GM23338 (cell line): ENCODE measurements around the gene PJA1. TPM values are rescaled to one million over a fixed set of nuclear protein-coding genes. Genes with fewer than 3 reads are reported as not detected.

ENCODE experiments used
- ATAC-seq: fragments of 200-7000 bp; cut with Tn5 transposase; 3 replicates; pipeline ENCODE4 v1.9.1; 2020
- DNase-seq: peaks from one replicate; pipeline ENCODE4 v3.0.0-alpha.2; 2015; ENCODE audit warnings: low spot score
- H2AFZ ChIP-seq: fragments of 200-600 bp; sonication (generic); 2 replicates; pipeline ENCODE4 v1.8.0; 2016; ENCODE audit warnings: antibody characterized with exemption, mild to moderate bottlenecking, moderate library complexity
- H3F3A ChIP-seq: fragments of 200-600 bp; sonication (generic); replicated peaks from 2 replicates; pipeline ENCODE4 v1.8.0; 2017; ENCODE audit warnings: antibody characterized with exemption, mixed run types, low read depth
- H3K27ac ChIP-seq: fragments of 200-600 bp; sonication (generic); 2 replicates; pipeline ENCODE4 v1.6.1; 2016; ENCODE audit warnings: low read depth
- H3K27me3 ChIP-seq: fragments of 200-600 bp; sonication (generic); 2 replicates; pipeline ENCODE4 v1.8.0; 2016; ENCODE audit warnings: mild to moderate bottlenecking, mixed run types, moderate library complexity; ENCODE audit not compliant: insufficient read depth
- H3K36me3 ChIP-seq: fragments of 200-600 bp; sonication (generic); 2 replicates; pipeline ENCODE4 v1.8.0; 2016; ENCODE audit warnings: mild to moderate bottlenecking; ENCODE audit not compliant: insufficient read depth
- H3K4me1 ChIP-seq: fragments of 200-600 bp; sonication (generic); 2 replicates; pipeline ENCODE4 v1.8.0; 2016; ENCODE audit warnings: mild to moderate bottlenecking, moderate library complexity; ENCODE audit not compliant: insufficient read depth
- H3K4me2 ChIP-seq: fragments of 200-600 bp; sonication (generic); 2 replicates; pipeline ENCODE4 v1.7.1; 2017; ENCODE audit warnings: mixed run types
- H3K4me3 ChIP-seq: fragments of 200-600 bp; sonication (generic); 2 replicates; pipeline ENCODE4 v1.6.1; 2016; ENCODE audit warnings: mixed run types
- H3K79me2 ChIP-seq: fragments of 200-600 bp; sonication (generic); replicated peaks from 2 replicates; pipeline ENCODE4 v1.8.0; 2017; ENCODE audit warnings: mild to moderate bottlenecking; ENCODE audit not compliant: insufficient read depth
- H3K9me2 ChIP-seq: fragments of 200-600 bp; sonication (generic); 2 replicates; pipeline ENCODE4 v1.8.0; 2017; ENCODE audit not compliant: insufficient read depth
- H4K20me1 ChIP-seq: fragments of 200-600 bp; sonication (generic); replicated peaks from 2 replicates; pipeline ENCODE4 v1.8.0; 2017; ENCODE audit warnings: mild to moderate bottlenecking; ENCODE audit not compliant: insufficient read depth
- H3K27ac Mint-ChIP-seq: 2 replicates; pipeline ENCODE4 v1.8.0; 2020; ENCODE audit warnings: inconsistent platforms, mild to moderate bottlenecking, moderate library complexity, mixed read lengths
- H3K27me3 Mint-ChIP-seq: 3 replicates; pipeline ENCODE4 v1.8.0; 2022; ENCODE audit warnings: low read depth, mild to moderate bottlenecking, moderate library complexity, mixed read lengths, inconsistent platforms; ENCODE audit not compliant: insufficient read depth, poor library complexity
- H3K36me3 Mint-ChIP-seq: 3 replicates; pipeline ENCODE4 v1.8.0; 2021; ENCODE audit warnings: low read depth, mild to moderate bottlenecking, inconsistent platforms, moderate library complexity, mixed read lengths
- H3K4me1 Mint-ChIP-seq: 3 replicates; pipeline ENCODE4 v1.8.0; 2020; ENCODE audit warnings: mild to moderate bottlenecking, inconsistent platforms, mixed read lengths
- H3K4me3 Mint-ChIP-seq: 3 replicates; pipeline ENCODE4 v1.8.0; 2021; ENCODE audit warnings: moderate library complexity, mild to moderate bottlenecking, inconsistent platforms, mixed read lengths
- H3K9me3 Mint-ChIP-seq: 3 replicates; pipeline ENCODE4 v1.8.0; 2020; ENCODE audit warnings: moderate library complexity, mild to moderate bottlenecking, inconsistent platforms, mixed read lengths
- CREB1 ChIP-seq: fragments of 250-450 bp; sonication (Bioruptor Pico); IDR thresholded peaks from 2 replicates; pipeline ENCODE4 v1.5.0; 2020; ENCODE audit warnings: low read depth, mild to moderate bottlenecking, moderate library complexity
- ETS1 ChIP-seq: IDR thresholded peaks from 2 replicates; pipeline ENCODE4 v1.6.1; 2016; ENCODE audit warnings: antibody characterized with exemption
- EZH2 ChIP-seq: fragments of 200-600 bp; sonication (generic); IDR thresholded peaks from one replicate; pipeline ENCODE4 v1.8.0; 2017; ENCODE audit warnings: antibody characterized with exemption, mild to moderate bottlenecking, low read depth; ENCODE audit not compliant: unreplicated experiment
- EZH2phosphoT487 ChIP-seq: fragments of 200-600 bp; sonication (generic); IDR thresholded peaks from one replicate; pipeline ENCODE4 v1.8.1; 2018; ENCODE audit warnings: antibody characterized with exemption; ENCODE audit not compliant: unreplicated experiment
- JUNB ChIP-seq: IDR thresholded peaks from one replicate; pipeline ENCODE4 v1.6.1; 2016; ENCODE audit warnings: antibody characterized with exemption; ENCODE audit not compliant: unreplicated experiment
- NANOG ChIP-seq: IDR thresholded peaks from 2 replicates; pipeline ENCODE4 v1.6.1; 2016; ENCODE audit warnings: antibody characterized with exemption, borderline replicate concordance
- POLR2AphosphoS5 ChIP-seq: IDR thresholded peaks from 2 replicates; pipeline ENCODE4 v1.6.1; 2016; ENCODE audit warnings: antibody characterized with exemption, low read depth
- REST ChIP-seq: IDR thresholded peaks from one replicate; pipeline ENCODE4 v1.6.1; 2018; ENCODE audit warnings: antibody characterized with exemption; ENCODE audit not compliant: unreplicated experiment
- STAT1 ChIP-seq: IDR thresholded peaks from one replicate; pipeline ENCODE4 v1.6.1; 2016; ENCODE audit warnings: antibody characterized with exemption; ENCODE audit not compliant: unreplicated experiment
- ZNF114 ChIP-seq: fragments of 250-450 bp; sonication (Bioruptor Pico); IDR thresholded peaks from 2 replicates; pipeline ENCODE4 v1.5.0; 2020; ENCODE audit warnings: mild to moderate bottlenecking, moderate library complexity
- ZNF331 ChIP-seq: fragments of 250-450 bp; sonication (Bioruptor Pico); IDR thresholded peaks from 2 replicates; pipeline ENCODE4 v1.5.0; 2020; ENCODE audit warnings: low read depth, mild to moderate bottlenecking, moderate library complexity
- polyA plus RNA-seq: library from polyadenylated mRNA; unstranded; fragments of >200 nt; fragmentation: Nextera tagmentation; extraction: Ambion mirVana; gene quantifications from 2 replicates; pipeline ENCODE4 v1.2.1, GENCODE V29; 2016
- total RNA-seq: library from RNA; depleted of rRNA; stranded (reverse); fragments of >200 nt; shearing (Covaris generic); gene quantifications from 2 replicates; pipeline ENCODE4 v1.2.3, GENCODE V29; 2014
- TF ChIP-seq, protein P1 (sequence below): fragments of 250-450 bp; sonication (Bioruptor Pico); IDR thresholded peaks from 2 replicates; pipeline ENCODE4 v1.5.0; 2020; ENCODE audit warnings: mild to moderate bottlenecking, moderate library complexity
- TF ChIP-seq, protein P2 (sequence below), 2 experiments: fragments of 200-600 bp in 1 of 2; sonication (generic) in 1 of 2; conservative IDR thresholded peaks; 2 replicates each; pipeline versions ENCODE4 v1.5.1 to v1.6.1; 2016 to 2017; ENCODE audit warnings: antibody characterized with exemption in 2 of 2, low read depth in 2 of 2, mild to moderate bottlenecking in 2 of 2, moderate library complexity in 1 of 2

Gene PJA1
- total and polyA plus RNA-seq, 2 experiments from 2014 or later = 25.2 to 31.3 TPM

DNA sequence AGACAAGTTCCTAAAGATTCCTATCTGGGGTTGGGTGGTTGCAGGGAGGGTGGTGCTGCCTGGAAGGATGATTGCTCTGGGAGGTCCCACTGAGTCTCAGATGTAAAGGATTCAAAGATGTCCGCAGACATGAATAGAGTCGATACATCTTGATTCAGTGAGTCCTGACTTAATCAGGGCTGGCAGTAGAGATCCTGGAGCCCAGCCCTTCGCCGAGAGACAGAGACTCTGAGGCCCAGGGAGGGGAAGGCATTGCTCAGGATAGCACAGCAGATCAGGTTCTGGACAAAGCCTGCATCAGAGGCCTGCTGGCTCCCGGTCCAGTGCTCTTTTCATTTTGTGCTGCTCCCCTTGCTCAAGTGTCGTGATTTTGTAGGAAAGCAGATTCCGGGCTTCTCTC is 21.7 kb downstream of the PJA1 start:
- Mint-ChIP-seq H3K4me1 (peaks cover 31% of the 10 kb centered on the region), H3K9me3 (no peaks in the 10 kb centered on the region), H3K36me3 (no peaks in the 10 kb centered on the region), H3K27me3 (peaks cover 6% of the 10 kb centered on the region), H3K4me3 (no peak overlapping the region), H3K27ac (no peak overlapping the region)
- DNase-seq (no peak), ATAC-seq (no peak)
- no peak overlapping the region for H3K4me2 ChIP-seq
- H2AFZ ChIP-seq = no peak overlapping the region
- H4K20me1 ChIP-seq = no peaks in the 10 kb centered on the region
- no peak overlapping the region for H3K4me3 ChIP-seq
- no peaks in the 10 kb centered on the region for H3K27me3 ChIP-seq
- no peaks in the 10 kb centered on the region for H3K36me3 ChIP-seq
- H3K4me1 ChIP-seq = no peaks in the 10 kb centered on the region
- no peaks in the 10 kb centered on the region for H3F3A ChIP-seq
- no peak overlapping the region for H3K27ac ChIP-seq
- TF ChIP-seq REST (no peak), JUNB (no peak), STAT1 (no peak), NANOG (no peak), EZH2phosphoT487 (no peak), CREB1 (CRISPR knock-in tag) (no peak), ETS1 (no peak), ZNF331 (CRISPR knock-in tag) (no peak), ZNF114 (no peak), POLR2AphosphoS5 (no peak), EZH2 (no peak)
- TF ChIP-seq, protein P1, sequence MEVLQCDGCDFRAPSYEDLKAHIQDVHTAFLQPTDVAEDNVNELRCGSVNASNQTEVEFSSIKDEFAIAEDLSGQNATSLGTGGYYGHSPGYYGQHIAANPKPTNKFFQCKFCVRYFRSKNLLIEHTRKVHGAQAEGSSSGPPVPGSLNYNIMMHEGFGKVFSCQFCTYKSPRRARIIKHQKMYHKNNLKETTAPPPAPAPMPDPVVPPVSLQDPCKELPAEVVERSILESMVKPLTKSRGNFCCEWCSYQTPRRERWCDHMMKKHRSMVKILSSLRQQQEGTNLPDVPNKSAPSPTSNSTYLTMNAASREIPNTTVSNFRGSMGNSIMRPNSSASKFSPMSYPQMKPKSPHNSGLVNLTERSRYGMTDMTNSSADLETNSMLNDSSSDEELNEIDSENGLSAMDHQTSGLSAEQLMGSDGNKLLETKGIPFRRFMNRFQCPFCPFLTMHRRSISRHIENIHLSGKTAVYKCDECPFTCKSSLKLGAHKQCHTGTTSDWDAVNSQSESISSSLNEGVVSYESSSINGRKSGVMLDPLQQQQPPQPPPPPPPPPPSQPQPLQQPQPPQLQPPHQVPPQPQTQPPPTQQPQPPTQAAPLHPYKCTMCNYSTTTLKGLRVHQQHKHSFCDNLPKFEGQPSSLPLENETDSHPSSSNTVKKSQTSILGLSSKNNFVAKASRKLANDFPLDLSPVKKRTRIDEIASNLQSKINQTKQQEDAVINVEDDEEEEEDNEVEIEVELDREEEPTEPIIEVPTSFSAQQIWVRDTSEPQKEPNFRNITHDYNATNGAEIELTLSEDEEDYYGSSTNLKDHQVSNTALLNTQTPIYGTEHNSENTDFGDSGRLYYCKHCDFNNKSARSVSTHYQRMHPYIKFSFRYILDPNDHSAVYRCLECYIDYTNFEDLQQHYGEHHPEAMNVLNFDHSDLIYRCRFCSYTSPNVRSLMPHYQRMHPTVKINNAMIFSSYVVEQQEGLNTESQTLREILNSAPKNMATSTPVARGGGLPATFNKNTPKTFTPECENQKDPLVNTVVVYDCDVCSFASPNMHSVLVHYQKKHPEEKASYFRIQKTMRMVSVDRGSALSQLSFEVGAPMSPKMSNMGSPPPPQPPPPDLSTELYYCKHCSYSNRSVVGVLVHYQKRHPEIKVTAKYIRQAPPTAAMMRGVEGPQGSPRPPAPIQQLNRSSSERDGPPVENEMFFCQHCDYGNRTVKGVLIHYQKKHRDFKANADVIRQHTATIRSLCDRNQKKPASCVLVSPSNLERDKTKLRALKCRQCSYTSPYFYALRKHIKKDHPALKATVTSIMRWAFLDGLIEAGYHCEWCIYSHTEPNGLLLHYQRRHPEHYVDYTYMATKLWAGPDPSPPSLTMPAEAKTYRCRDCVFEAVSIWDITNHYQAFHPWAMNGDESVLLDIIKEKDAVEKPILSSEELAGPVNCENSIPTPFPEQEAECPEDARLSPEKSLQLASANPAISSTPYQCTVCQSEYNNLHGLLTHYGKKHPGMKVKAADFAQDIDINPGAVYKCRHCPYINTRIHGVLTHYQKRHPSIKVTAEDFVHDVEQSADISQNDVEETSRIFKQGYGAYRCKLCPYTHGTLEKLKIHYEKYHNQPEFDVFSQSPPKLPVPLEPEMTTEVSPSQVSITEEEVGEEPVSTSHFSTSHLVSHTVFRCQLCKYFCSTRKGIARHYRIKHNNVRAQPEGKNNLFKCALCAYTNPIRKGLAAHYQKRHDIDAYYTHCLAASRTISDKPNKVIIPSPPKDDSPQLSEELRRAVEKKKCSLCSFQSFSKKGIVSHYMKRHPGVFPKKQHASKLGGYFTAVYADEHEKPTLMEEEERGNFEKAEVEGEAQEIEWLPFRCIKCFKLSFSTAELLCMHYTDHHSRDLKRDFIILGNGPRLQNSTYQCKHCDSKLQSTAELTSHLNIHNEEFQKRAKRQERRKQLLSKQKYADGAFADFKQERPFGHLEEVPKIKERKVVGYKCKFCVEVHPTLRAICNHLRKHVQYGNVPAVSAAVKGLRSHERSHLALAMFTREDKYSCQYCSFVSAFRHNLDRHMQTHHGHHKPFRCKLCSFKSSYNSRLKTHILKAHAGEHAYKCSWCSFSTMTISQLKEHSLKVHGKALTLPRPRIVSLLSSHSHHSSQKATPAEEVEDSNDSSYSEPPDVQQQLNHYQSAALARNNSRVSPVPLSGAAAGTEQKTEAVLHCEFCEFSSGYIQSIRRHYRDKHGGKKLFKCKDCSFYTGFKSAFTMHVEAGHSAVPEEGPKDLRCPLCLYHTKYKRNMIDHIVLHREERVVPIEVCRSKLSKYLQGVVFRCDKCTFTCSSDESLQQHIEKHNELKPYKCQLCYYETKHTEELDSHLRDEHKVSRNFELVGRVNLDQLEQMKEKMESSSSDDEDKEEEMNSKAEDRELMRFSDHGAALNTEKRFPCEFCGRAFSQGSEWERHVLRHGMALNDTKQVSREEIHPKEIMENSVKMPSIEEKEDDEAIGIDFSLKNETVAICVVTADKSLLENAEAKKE (CRISPR knock-in tag) = no peak
- TF ChIP-seq, protein P2, sequence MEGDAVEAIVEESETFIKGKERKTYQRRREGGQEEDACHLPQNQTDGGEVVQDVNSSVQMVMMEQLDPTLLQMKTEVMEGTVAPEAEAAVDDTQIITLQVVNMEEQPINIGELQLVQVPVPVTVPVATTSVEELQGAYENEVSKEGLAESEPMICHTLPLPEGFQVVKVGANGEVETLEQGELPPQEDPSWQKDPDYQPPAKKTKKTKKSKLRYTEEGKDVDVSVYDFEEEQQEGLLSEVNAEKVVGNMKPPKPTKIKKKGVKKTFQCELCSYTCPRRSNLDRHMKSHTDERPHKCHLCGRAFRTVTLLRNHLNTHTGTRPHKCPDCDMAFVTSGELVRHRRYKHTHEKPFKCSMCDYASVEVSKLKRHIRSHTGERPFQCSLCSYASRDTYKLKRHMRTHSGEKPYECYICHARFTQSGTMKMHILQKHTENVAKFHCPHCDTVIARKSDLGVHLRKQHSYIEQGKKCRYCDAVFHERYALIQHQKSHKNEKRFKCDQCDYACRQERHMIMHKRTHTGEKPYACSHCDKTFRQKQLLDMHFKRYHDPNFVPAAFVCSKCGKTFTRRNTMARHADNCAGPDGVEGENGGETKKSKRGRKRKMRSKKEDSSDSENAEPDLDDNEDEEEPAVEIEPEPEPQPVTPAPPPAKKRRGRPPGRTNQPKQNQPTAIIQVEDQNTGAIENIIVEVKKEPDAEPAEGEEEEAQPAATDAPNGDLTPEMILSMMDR (conservative IDR thresholded peaks at IDR 0.05; ENCODE audit: low read depth in 2 of 2) = no peak
- H3K79me2 ChIP-seq = no peaks in the 10 kb centered on the region
- H3K9me2 ChIP-seq = no peaks in the 10 kb centered on the region
